ENCODE data around the gene ABI2.

The ABI2 gene

GRCh38 chr2:203470371-203470770 lies 142.2 kb downstream of the ABI2 start:
- in situ Hi-C loops (cut with MboI; ENCODE audit: low sequenced_read_pairs), result no loop called here

GRCh38 chr2:203471323-203471722 lies 143.1 kb downstream of the ABI2 start:
- in situ Hi-C loops (cut with MboI; ENCODE audit: low sequenced_read_pairs), result no loop called here

GRCh38 chr2:203476881-203477280 lies 148.7 kb downstream of the ABI2 start:
- in situ Hi-C loops (cut with MboI; ENCODE audit: low sequenced_read_pairs), result loop anchor here (25.0 kb wide), 3 partner anchors 185 to 435 kb away; no protein-coding TSS in a partner anchor

- in situ Hi-C loops (cut with MboI; ENCODE audit: low sequenced_read_pairs), result loop anchor here (25.0 kb wide), 3 partner anchors 182 to 432 kb away; no protein-coding TSS in a partner anchor
These were observed 152.4 kb downstream of the ABI2 start for GRCh38 chr2:203480623-203481022.

- in situ Hi-C loops (cut with MboI; ENCODE audit: low sequenced_read_pairs), result loop anchor here (25.0 kb wide), 3 partner anchors 178 to 428 kb away; no protein-coding TSS in a partner anchor
These were observed 156.3 kb downstream of the ABI2 start for GRCh38 chr2:203484266-203485112.

- in situ Hi-C loops (cut with MboI; ENCODE audit: low sequenced_read_pairs), result loop anchor here (25.0 kb wide), 3 partner anchors 173 to 423 kb away; no protein-coding TSS in a partner anchor
These were observed 161.3 kb downstream of the ABI2 start for GRCh38 chr2:203489531-203489930.

- in situ Hi-C loops (cut with MboI; ENCODE audit: low sequenced_read_pairs), result loop anchor here (25.0 kb wide), 3 partner anchors 172 to 422 kb away; no protein-coding TSS in a partner anchor
These were observed 162.2 kb downstream of the ABI2 start for GRCh38 chr2:203490391-203490790.

- in situ Hi-C loops (cut with MboI; ENCODE audit: low sequenced_read_pairs), result loop anchor here (25.0 kb wide), 3 partner anchors 169 to 419 kb away; no protein-coding TSS in a partner anchor
These were observed 164.8 kb downstream of the ABI2 start for GRCh38 chr2:203492965-203493364.

Measured in HL-60/S4 treated with phorbol 12-myristate 13-acetate at 8.2 ng/mL for 4 days and 3 days (cell line).